NCI-H146 treated with DMSO at 0.1 percent for 48 hours (cell line): ENCODE data around the gene SCAMP4.

ENCODE experiments used
- DNase-seq: peaks from one replicate; lab custom pipeline; 2025; ENCODE audit not compliant: unreplicated experiment; lab: John Stamatoyannopoulos, UW

SCAMP4 gene

DNA sequence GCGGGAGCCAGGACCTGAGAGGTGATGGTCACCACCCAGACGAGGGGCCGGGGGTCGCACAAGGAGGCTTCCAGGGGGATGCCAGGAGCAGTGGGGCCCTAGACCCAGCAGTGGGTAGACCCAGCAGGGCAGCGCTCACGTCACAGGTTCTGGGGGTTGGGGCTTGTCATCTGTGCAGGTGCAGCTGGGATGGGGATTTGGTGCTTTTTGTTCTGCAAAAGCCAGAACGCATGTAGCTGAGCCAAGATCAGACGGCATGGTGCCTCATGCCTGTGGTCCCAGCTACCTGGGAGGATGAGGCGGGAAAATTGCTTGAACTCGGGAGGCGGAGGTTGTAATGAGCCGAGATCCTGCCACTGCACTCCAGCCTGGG is 50.9 kb downstream of the SCAMP4 start:
- DNase-seq = no peak

DNA sequence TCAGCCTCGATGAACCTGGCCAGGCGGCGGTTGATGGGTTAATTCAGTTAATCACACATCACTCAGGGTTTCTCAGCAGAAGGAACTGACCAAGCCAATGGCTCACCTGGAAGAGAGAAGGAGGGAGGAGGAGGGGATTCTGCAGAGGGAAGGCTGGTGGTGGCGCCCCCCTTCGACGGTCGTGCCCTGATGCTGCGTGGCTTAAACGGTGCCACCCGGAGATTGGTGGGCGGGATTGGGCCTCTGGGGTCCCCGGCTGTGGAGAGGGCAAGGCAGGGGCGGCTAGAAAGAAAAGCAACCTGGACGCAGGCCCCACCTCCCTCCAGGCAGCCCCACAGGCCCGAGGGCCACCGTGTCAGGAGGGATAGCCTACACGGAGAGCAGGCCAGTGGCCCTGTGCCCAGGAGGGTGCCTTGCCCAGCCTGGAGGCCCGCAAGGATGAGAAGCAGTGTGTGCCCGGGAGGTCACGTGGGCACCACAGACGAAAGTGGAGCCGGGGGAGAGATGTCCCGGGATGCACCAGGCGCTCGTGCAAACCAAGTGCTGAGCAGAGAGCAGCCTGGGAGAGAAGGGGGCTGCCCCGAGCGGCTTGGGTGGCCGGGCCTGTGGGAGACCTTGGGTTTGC is 51.8 kb downstream of the SCAMP4 start:
- DNase-seq = no peak

DNA sequence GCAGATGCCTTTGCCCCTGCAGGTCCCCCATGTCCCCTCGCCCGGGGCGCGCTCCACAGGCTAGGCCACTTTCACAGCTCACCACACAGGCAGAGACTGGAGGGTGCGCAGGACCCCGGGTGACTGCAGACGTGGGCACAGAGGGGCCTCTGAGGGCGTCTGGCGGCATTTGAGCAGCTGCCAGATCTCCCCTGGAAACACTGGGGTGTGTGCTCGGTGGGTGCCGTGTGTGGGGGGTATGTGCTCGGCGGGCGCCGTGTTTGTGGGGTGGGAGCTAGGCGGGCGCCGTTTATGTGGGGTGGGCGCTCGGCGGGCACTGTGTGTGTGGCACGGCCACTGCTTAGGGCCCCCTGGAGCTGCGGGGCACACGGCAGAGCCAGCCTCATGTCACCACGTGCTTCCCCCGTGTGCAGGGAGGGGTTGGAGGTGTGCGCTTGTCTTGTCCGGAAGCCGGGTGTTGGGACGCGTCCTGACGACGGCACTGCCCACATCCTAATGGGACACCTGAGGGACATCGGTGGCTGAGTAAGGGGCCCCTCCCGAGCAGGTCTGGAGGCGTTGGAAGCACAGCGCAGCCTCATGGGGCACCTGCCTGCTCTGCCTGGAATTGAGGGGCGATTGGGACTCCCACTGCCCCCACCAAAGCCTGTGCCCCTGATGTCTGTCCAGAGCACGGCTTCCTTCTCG is 52.5 kb downstream of the SCAMP4 start:
- no peak for DNase-seq

DNA sequence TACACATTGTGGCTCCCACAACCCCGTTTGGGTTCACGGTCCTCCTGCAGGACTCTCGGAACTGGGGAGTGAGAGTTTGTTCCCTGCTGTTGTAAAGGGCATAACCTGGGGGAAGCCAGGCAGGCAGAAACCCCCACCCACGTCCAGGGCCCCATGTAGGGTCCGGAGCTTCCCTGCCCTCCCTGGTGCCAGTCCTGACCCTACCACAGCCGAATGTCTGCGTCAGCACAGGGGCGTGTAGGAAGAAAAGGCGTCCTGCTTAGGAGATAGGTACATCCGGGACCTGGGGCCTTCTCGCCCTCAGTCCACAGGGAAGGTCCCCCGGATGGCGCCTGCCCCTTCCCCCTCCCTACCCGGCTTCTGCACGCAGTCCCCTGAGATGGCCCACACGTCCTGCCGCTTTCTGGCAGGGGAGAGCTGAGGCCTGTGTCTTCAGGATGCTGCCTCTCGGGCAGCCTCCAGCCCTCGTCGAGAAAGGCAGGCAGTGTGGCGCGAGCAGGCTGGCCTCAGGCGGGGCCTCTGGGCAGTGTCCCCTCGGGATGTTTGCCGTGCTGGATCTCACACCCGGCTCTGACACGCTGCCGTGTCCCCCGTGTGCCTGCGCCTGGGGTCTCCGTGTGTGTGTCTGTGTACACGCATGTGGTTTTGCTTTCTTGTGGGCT is 54.9 kb downstream of the SCAMP4 start:
- DNase-seq = no peak

DNA sequence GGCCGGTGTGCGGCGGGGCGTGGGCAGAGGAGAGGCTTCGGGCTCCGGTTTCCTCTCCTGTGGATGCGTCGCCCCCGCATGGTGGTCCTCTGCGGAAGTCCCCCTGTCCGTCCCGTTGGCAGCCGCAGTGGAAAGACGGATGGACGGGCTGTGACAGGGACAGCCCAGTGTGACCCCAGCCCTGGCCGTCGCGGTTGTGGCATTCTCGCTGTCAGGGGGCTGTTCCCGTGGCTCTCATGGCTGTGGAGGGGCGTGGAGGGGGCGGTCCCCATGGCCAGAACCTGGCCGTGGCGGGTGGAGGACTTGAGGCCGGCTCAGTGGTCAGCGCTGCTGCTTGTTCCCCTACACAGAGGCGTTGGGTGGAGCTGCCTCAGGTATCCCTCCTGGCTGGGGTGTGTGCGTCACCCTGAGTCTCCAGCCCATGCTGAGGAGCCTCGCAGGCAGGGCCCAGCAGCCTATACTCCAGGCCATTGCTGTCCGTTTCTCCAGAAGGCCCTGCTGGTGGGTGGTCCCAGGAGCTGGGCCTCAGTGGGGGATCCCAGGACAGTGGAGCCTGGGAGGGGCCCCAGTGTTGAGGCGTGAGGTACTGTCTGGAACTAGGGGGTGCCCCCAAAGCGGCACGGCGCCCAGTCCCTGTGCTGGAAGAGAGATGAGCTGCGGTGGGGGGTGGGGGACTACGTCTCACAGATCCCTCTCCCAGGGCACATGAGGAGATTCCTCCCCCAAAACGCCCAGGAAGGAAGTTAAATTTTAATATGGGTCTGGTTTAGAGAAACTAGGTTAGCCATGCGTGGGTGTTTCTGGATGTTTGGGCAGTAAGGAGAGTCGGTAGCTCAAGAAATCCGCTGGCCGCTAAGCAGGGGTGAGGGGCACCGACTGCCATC is 56.0 kb downstream of the SCAMP4 start:
- DNase-seq = no peak

DNA sequence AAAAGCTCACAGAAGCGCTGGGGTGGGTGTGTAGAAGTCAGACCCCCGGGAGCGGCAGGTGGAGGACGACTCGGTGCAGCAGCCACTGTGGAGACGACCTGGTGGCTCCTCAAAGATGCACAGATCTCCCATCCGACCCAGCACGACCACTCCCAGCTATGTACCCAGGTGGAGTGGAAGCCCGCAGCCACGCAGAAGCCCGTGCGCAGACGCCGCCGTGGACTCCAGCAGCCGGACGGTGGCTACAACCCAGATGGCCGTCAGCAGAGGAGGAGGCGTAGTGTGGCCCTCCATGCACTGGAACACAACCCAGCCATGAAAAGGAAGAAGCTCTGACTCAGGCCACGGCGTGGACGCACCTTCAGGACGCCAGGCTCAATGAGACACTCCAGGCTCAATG is 57.5 kb downstream of the SCAMP4 start:
- no peak for DNase-seq

DNA sequence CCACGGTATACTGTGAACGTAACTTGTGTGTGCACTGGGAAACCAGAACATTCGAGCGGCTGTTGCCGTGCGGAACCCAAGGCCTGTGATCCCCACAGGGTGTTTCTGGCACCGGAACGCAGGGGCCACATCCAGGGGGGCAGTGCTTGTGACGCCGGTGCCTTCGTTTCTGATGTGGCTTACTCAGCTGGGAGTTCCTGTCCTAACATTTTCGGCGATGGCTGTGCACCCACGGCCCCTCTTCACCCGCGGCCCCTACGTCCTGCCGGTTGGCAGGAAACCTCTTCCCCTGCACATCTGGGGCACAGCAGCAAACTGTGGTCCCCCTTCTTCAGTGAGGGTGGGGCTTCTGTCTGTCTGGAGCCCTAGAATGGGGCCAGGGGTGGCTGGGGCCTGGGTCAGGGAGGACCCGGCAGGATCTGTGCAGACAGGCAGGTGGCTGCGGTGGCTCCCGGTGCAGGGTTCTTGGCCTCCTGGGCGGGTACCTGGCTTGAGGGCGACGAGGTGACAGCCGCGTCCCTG is 61.9 kb downstream of the SCAMP4 start:
- no peak for DNase-seq

DNA sequence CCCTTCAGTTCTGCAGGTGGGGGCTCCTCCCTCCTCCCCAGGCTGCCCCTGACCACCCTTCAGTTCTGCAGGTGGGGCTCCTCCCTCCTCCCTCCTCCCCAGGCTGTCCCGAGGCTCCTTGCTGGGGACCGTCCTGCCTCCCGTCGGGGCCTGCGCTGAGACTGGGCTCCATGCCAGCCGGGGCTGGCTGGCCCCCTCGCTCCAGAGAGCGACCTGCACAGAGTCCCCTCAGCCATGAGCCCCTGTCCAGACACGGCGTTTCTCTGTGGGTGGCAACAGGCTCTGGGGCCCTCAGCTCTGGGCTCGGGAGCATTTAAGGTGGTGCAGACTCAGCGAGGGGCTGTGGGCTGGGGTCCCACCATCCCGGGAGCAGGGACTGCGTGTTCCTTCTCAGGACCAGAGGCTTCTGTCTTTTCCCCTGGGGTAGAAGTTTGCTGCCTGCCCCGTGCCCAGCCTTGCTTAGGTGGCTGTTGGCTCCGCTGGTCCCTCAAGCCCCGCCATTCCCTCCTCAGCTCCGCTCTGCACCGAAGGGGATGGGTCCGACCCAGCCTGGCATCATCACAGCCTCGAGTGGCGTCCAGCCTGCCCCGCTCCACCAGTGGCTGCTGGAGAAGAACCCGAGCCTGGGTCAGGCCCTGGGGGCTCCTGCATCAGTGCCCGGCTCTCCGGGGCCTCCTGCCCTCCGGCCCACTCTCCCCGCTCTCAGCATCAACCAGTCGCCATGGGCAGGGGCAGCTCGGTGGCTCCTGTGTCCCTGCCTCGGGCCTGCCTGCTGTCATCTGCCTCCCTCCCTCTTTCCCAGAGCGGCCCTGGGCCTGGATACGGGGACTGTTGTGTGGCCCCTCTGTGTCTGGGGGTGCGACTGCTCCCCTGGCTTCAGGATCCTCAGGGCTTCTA is 63.3 kb downstream of the SCAMP4 start:
- DNase-seq = no peak

DNA sequence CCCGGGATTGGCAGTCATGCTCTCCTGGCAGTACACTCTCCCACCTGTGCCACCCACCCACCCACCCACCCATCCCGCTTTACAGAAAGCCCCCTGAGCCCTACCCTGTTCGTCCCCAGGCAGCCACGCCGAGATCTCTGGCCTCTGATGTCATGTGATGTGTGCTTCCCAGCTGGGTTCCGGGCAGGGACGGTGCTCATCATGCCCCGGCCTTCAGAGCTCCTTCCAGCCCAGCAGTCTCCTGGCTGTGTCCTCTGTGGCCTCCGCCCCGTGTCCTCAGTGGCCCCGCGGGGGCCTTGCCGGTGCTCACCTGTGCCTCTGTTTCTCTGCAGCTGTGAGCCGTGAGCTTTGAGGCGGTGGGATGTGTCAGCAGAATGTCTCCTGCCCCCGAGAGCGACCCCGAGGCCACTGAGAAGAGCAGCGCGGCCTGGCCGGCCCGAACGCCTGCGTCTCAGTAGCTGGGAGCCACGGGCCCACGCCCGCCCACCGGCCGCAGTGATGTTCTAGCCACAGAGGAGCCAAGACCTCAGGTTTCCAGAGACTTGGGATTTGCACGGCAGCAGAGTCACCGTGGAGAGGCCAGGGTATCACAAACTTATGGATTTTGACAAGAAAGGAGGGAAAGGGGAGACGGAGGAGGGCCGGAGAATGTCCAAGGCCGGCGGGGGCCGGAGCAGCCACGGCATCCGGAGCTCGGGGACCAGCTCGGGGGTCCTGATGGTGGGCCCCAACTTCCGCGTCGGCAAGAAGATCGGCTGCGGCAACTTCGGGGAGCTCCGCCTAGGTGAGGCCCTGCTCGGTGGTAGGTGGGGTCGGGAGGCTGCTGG is 64.2 kb downstream of the SCAMP4 start:
- DNase-seq = no peak

DNA sequence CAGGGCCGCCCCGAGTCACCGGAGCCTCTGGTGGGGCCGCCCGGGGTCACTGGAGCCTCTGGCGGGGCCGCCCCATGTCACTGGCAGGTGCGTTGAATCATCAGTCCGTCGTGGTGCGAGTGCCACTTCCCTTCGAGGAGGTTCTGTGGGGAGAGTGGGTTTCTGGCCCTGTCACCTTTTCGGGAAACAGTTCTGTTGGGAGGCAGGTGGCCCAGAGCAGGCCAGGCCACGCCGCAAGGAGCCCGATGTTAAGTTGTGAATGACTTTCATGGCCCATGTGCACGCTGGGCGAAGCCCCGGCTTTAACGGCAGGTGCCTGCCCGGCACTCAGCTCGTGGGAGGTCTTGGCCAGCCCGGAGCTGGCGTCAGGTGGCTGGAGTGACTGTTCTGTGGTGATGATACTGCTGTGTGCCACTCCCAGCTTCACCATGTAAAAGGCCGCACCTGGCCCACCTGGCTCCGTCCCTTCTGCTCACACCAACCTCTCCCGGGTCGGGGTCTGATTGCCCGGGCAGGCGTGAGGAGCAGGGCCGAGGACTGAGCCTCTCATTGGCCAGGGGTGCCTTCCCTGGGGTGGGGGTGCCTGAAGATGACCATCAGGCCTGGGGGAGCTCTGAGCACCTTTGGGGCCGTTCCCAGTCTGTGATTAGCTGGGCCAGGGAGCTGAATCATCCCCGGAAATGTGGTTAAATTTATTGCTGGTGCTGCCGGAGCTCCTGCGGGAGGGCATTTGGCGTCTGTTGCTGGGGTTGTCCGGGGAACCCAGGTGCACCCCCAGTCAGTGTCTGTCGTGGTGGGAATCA is 65.0 kb downstream of the SCAMP4 start:
- DNase-seq = no peak

DNA sequence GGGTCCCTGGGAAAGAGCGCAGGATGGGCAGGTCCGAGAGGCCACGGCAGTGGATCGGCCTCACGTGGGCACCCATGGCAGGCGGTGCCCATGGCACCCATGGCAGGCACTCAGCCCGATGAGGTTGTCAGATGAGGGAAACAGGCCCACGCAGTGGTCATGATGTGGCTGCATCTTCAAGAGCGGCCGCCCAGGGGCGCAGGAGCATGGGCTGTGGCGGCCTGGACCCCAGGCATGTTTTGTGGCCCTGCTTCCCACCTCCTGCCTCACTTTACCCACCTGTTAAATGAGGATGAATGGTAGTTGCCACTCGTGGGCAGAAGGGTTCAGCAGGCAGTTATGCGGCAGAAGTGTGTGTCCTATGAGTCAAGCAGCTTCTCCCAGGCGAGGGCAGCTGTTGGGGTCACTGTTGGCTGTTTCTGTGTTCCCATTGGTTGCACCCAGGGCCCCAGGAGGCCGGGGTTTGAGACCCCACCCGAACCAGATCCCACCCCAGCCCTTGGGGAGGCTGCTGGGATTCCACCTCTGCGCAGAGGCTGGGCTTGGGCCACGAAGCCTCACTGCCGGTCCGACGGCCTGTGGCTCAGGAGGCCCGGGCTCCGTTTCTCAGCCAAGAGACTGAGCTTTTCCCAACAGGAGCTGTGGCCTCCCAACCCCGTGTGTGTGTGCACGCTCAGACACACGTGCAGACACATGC is 65.8 kb downstream of the SCAMP4 start:
- no peak for DNase-seq

DNA sequence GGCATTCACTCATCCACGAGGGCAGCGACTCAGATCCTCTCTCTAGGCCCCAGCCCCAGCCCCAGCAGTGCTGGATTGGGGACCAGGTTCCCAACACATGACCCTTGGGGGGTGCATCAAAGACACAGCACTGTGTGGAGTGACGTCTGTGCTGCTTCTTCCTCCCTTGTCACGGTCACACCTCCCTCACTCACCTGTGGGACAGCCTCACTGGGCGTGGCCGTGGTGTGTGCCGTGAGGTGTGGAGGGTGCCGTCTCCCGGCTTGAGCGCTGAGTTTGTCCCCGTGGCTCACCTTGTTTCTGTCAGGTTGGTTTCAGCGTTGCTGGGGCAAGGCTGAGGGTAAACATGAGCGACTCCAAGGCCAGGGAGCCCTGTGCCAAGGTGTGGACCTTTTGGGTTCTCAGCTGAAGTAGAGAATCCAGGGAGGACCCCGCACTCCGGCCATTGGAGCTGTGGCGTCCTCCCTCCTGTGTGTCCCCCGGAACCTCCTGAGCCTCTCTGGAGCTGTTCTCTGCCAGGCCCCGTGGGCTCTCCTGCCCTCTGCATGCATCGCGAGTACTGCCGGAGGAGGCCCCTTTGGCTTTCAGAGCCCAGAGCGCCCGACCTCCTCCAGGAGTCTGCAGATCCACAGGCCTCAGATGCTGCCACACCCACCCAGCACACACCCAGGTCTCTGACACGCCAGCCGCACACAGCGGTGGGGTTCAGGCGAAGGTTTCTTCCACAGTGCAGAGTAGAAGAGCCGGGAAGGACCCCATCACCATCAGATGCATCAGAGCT is 69.4 kb downstream of the SCAMP4 start:
- DNase-seq = no peak

DNA sequence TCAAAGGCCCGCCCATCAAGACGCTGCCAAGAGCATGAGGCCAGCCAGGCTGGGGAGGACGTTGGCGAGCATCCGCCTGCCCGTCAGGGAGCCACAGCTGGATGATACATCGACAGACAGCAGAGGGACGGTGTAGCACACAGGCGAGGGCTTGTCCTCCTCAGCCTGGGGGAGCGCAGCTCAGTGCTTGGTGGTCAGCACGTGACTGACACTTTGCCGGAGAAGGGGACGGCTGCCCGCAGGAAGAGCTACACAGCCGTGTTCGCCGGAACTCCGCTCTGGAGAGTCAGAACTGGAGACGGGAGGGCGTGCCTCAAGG is 69.9 kb downstream of the SCAMP4 start:
- no peak for DNase-seq
